Keratinocyte (primary cell): ENCODE data around the gene ANO2.

Source experiments
- CTCF ChIP-seq, 3 experiments: IDR thresholded peaks in 1 of 3; conservative IDR thresholded peaks in 1 of 3; optimal IDR thresholded peaks in 1 of 3; 2 replicates in 2 of 3; 3 replicates in 1 of 3; pipeline versions ENCODE3 to v1.5.1; 2011; ENCODE audit warnings: low read length in 3 of 3, mild to moderate bottlenecking in 3 of 3, moderate library complexity in 2 of 3, control low read depth in 1 of 3, inconsistent platforms in 1 of 3; ENCODE audit not compliant: insufficient read depth in 2 of 3; ENCODE audit errors: extremely low read depth in 1 of 3
- EZH2 ChIP-seq: IDR thresholded peaks from one replicate; pipeline ENCODE4 v1.6.1; 2012; ENCODE audit warnings: inconsistent platforms, mild to moderate bottlenecking, low read length, moderate library complexity

- TF ChIP-seq CTCF (optimal IDR thresholded peaks at IDR 0.05 in 1 of 3, IDR thresholded peaks at IDR 0.05 in 1 of 3, conservative IDR thresholded peaks at IDR 0.05 in 1 of 3; ENCODE audit: extremely low read depth in 1 of 3, insufficient read depth in 2 of 3, low read length in 3 of 3) (no peak), EZH2 (no peak)
These were observed 42.3 kb downstream of the ANO2 start for GRCh38 chr12:5902736-5903135.
